Kidney epithelial cell (primary cell): ENCODE results near the gene OR10V1. TPM values are rescaled to one million over a fixed set of nuclear protein-coding genes. Genes with fewer than 3 reads are reported as not detected.
"Not testable (repeated sequence)": the region's sequence is repeated elsewhere in the genome, so short reads cannot be mapped to it uniquely, and the experiment has no call there.

Experiments
- DNase-seq: peaks from one replicate; pipeline ENCODE4 v3.0.0-alpha.2; 2010; ENCODE audit warnings: low read depth
- H3K27me3 ChIP-seq: 2 replicates; pipeline ENCODE4 v1.6.0; 2011; ENCODE audit warnings: low read length; ENCODE audit not compliant: control insufficient read depth, insufficient read depth
- H3K36me3 ChIP-seq: 2 replicates; pipeline ENCODE4 v1.5.1; 2011; ENCODE audit warnings: low read length; ENCODE audit not compliant: control insufficient read depth, insufficient read depth
- H3K4me3 ChIP-seq: 2 replicates; pipeline ENCODE4 v1.5.1; 2011; ENCODE audit warnings: low read depth, mild to moderate bottlenecking, control low read depth, low read length
- CTCF ChIP-seq: IDR thresholded peaks from 2 replicates; pipeline ENCODE4 v1.5.1; 2011; ENCODE audit warnings: mild to moderate bottlenecking, moderate library complexity, low read length, control low read depth, inconsistent platforms; ENCODE audit not compliant: insufficient read depth, poor library complexity, severe bottlenecking
- total RNA-seq: library from RNA; depleted of rRNA; stranded (reverse); fragments of >200 nt; gene quantifications from 2 replicates; pipeline ENCODE4 v1.2.3, GENCODE V29; 2015

Gene OR10V1
- total RNA-seq, 1 donor from 2014 or later: not detected

GRCh38 chr11:59706518-59707285, 6.9 kb downstream of the OR10V1 start:
- no peak overlapping the region for H3K4me3 ChIP-seq
- H3K36me3 ChIP-seq: no peaks in the 10 kb centered on the region
- DNase-seq: peak; percentile 72
- no peaks in the 10 kb centered on the region for H3K27me3 ChIP-seq
- TF ChIP-seq CTCF: no peak

GRCh38 chr11:59705294-59705693, 8.4 kb downstream of the OR10V1 start:
- Histone ChIP-seq H3K4me3 (no peak overlapping the region), H3K36me3 (no peaks in the 10 kb centered on the region), H3K27me3 (no peaks in the 10 kb centered on the region)
- no peak for DNase-seq
- no peak for TF ChIP-seq CTCF

GRCh38 chr11:59703515-59703914, 10.1 kb downstream of the OR10V1 start:
- H3K27me3 ChIP-seq, DNase-seq, H3K4me3 ChIP-seq, H3K36me3 ChIP-seq: not testable (repeated sequence)

GRCh38 chr11:59700157-59700556, 13.5 kb downstream of the OR10V1 start:
- H3K27me3 ChIP-seq, H3K4me3 ChIP-seq, DNase-seq, H3K36me3 ChIP-seq: not testable (repeated sequence)

GRCh38 chr11:59698506-59698905, 15.1 kb downstream of the OR10V1 start:
- TF ChIP-seq CTCF: no peak
- Histone ChIP-seq H3K36me3 (no peaks in the 10 kb centered on the region), H3K27me3 (no peaks in the 10 kb centered on the region), H3K4me3 (no peak overlapping the region)
- no peak for DNase-seq

- H3K36me3 ChIP-seq: no peaks in the 10 kb centered on the region
- no peak overlapping the region for H3K4me3 ChIP-seq
- TF ChIP-seq CTCF: no peak
- DNase-seq: no peak
- H3K27me3 ChIP-seq: no peaks in the 10 kb centered on the region
Measured at GRCh38 chr11:59692915-59693314, 20.7 kb downstream of the OR10V1 start.

- no peaks in the 10 kb centered on the region for H3K36me3 ChIP-seq
- no peak overlapping the region for H3K4me3 ChIP-seq
- no peaks in the 10 kb centered on the region for H3K27me3 ChIP-seq
- DNase-seq: no peak
- TF ChIP-seq CTCF: no peak
Measured at GRCh38 chr11:59691156-59691555, 22.5 kb downstream of the OR10V1 start.
